ENCODE results near the gene ACTC1. TPM values are rescaled to one million over a fixed set of nuclear protein-coding genes. Genes with fewer than 3 reads are reported as not detected.

The ACTC1 gene
- polyA plus RNA-seq, 1 donor (not counting 4 experiments of a cell fraction or from before 2014, with no cell fraction given) = not detected

- FAIRE-seq = no peak
Observed at GRCh38 chr15:34780725-34781124, 14.6 kb downstream of the ACTC1 start.

GRCh38 chr15:34776606-34777105 lies 18.7 kb downstream of the ACTC1 start:
- Histone ChIP-seq H3K27me3 (ENCODE audit: control insufficient read depth, extremely low read depth, insufficient read depth, low read length) (no peaks in the 10 kb centered on the region), H4K20me1 (ENCODE audit: control insufficient read depth, extremely low read depth, insufficient read depth, low read length) (no peaks in the 10 kb centered on the region), H3K4me2 (ENCODE audit: control insufficient read depth, extremely low read depth, insufficient read depth, low read depth, low read length) (no peak overlapping the region), H3K27ac (ENCODE audit: control insufficient read depth, insufficient read depth, low read length) (no peak overlapping the region), H3K4me3 (ENCODE audit: control insufficient read depth in 2 of 3, extremely low read depth in 1 of 3, insufficient read depth in 2 of 3, low read depth in 1 of 3, low read length in 3 of 3) (no peak overlapping the region), H3K9me1 (ENCODE audit: control insufficient read depth, extremely low read depth, insufficient read depth, low read length) (no peaks in the 10 kb centered on the region), H3K9me3 (ENCODE audit: control insufficient read depth, low read depth, low read length) (no peaks in the 10 kb centered on the region), H3K4me1 (ENCODE audit: control insufficient read depth, extremely low read depth, insufficient read depth, low read length) (no peaks in the 10 kb centered on the region), H2AFZ (ENCODE audit: control insufficient read depth, low read length) (no peak overlapping the region), H3K79me2 (ENCODE audit: control insufficient read depth, insufficient read depth, low read length) (no peaks in the 10 kb centered on the region), H3K36me3 (ENCODE audit: control insufficient read depth in 2 of 2, extremely low read depth in 1 of 2, insufficient read depth in 2 of 2, low read length in 2 of 2) (no peaks in the 10 kb centered on the region), H3K9ac (ENCODE audit: control insufficient read depth, extremely low read depth, insufficient read depth, low read length) (no peak overlapping the region)
- TF ChIP-seq CTCF (optimal IDR thresholded peaks at IDR 0.05 in 1 of 3, IDR thresholded peaks at IDR 0.05 in 1 of 3, conservative IDR thresholded peaks at IDR 0.05 in 1 of 3; ENCODE audit: extremely low read depth in 1 of 3, insufficient read depth in 2 of 3, low read length in 3 of 3) = no peak
- TF ChIP-seq EZH2 (IDR thresholded peaks at IDR 0.05; ENCODE audit: low read length) = no peak
- DNase-seq (ENCODE audit: low read depth, low spot score) (no peak), FAIRE-seq (no peak)
- dilution Hi-C loops (cut with MboI; ENCODE audit: extremely low pct_ligation_motif_present, low sequenced_read_pairs) = no loop called here

More at GRCh38 chr15:34780725-34781124, 14.6 kb downstream of the ACTC1 start:
- H3K79me2 ChIP-seq (ENCODE audit: control insufficient read depth, insufficient read depth, low read length) = no peaks in the 10 kb centered on the region
- H3K27ac ChIP-seq (ENCODE audit: control insufficient read depth, insufficient read depth, low read length) = no peak overlapping the region
- no peaks in the 10 kb centered on the region for H3K9me3 ChIP-seq (ENCODE audit: control insufficient read depth, low read depth, low read length)
- TF ChIP-seq CTCF (optimal IDR thresholded peaks at IDR 0.05 in 1 of 3, IDR thresholded peaks at IDR 0.05 in 1 of 3, conservative IDR thresholded peaks at IDR 0.05 in 1 of 3; ENCODE audit: extremely low read depth in 1 of 3, insufficient read depth in 2 of 3, low read length in 3 of 3) (no peak), EZH2 (IDR thresholded peaks at IDR 0.05; ENCODE audit: low read length) (no peak)
- no peaks in the 10 kb centered on the region for H3K4me1 ChIP-seq (ENCODE audit: control insufficient read depth, extremely low read depth, insufficient read depth, low read length)
- no peaks in the 10 kb centered on the region for H3K9me1 ChIP-seq (ENCODE audit: control insufficient read depth, extremely low read depth, insufficient read depth, low read length)
- no peak overlapping the region for H3K9ac ChIP-seq (ENCODE audit: control insufficient read depth, extremely low read depth, insufficient read depth, low read length)
- dilution Hi-C loops (cut with MboI; ENCODE audit: extremely low pct_ligation_motif_present, low sequenced_read_pairs) = no loop called here
- no peak overlapping the region for H2AFZ ChIP-seq (ENCODE audit: control insufficient read depth, low read length)
- H3K4me3 ChIP-seq (ENCODE audit: control insufficient read depth in 2 of 3, extremely low read depth in 1 of 3, insufficient read depth in 2 of 3, low read depth in 1 of 3, low read length in 3 of 3) = no peak overlapping the region
- H4K20me1 ChIP-seq (ENCODE audit: control insufficient read depth, extremely low read depth, insufficient read depth, low read length) = no peaks in the 10 kb centered on the region
- no peak for DNase-seq (ENCODE audit: low read depth, low spot score)
- H3K27me3 ChIP-seq (ENCODE audit: control insufficient read depth, extremely low read depth, insufficient read depth, low read length) = no peaks in the 10 kb centered on the region
- H3K4me2 ChIP-seq (ENCODE audit: control insufficient read depth, extremely low read depth, insufficient read depth, low read depth, low read length) = no peak overlapping the region
- H3K36me3 ChIP-seq (ENCODE audit: control insufficient read depth in 2 of 2, extremely low read depth in 1 of 2, insufficient read depth in 2 of 2, low read length in 2 of 2) = no peaks in the 10 kb centered on the region

Measured in keratinocyte (primary cell).